ENCODE data around the gene LTV1.

The LTV1 gene

DNA sequence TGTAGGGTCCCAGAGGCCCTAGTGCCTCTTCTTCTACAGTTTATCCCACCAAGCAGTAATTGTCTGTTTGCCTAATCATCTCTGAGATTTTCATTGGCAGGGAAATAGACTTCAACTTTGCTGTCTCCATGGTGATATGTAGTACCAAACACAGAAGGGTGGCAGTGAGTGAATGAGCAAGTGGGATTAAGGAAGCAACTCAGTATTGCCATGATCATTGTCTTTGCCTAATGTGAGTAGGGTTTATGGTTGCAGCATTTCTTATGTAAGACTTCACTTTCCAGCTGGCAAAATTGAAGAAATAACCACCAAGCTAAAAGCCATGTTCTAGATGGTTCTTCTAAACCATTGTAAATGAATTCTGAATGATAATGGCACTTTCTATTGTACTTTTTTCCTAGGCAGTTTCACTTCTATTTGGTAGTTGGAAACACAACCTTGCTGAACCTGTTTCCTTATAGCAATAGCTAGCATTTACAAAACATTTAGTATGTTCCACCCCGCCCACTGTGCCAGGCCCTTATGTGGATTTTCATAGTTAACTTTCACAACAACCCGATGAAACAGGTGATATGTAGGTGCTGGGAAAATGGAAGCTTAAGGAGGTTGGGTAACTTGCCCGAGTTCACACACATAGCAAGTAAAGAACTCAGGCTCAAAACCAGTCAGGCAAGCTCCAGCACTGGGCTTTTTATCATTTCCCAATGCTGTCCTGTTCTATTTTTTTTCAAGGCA is 53.2 kb downstream of the LTV1 start:
- no peak for DNase-seq

DNA sequence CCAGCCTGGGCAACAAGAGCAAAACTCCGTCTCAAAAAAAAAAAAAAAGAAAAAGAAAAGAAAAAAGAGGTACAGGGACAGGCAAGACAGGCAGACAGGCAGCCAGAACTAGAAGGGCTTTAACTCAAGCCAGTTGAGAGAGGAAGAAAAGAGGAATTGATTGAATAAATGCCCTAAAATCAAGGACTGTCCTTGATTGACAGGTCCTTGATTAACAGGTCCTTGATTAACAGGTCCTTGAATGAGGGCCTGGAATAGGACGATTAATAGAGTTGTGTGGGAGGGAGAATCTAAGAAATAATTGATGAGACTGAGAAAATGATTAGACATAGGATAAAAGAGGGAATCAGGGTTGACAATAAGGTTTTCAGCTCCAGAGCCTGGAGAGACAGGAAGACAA is 57.2 kb downstream of the LTV1 start:
- no peak for DNase-seq

DNA sequence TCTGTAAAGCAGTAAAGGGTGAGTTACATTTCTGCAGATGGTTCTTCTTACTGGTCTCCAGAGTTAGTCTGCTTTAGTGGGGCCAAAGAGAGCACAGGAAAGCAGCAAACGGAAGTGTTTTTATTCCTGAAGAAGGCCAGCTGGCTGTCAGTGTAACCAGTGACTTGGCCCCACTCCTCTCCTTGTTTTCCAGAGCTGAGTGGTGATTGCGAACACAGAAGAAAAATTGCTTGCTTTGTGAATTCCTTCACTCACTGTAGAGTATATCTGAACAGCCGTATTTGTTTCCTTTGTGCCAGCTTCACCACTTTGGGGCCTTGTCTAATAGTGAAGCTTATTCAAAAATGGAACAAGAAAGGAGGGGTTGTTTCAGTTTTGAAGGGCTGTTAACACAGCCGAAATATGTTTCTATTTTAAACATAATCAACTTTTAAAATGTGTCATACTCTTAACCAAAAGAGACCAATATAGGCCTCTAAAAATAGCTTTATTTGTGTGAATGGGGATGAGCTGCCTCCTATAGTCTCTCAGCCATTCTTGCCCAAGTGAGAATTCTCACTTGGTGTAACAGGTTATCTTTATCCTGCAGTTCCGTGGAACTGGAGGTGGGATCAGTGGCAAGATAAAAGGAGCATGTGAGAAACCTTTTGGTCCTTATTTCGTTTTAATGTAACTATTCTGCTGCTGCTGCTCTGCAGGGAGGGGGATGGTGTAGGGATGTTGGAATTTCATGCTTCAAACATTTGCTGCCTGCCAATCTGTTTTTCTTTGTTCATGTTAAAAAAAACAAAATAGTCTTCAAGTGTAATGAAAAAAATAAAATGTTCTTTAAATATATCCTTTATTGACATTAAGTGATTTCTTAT is 59.0 kb downstream of the LTV1 start:
- no peak for DNase-seq

GRCh38 chr6:143902827-143903226 is 59.7 kb downstream of the LTV1 start:
- DNase-seq = no peak

DNA sequence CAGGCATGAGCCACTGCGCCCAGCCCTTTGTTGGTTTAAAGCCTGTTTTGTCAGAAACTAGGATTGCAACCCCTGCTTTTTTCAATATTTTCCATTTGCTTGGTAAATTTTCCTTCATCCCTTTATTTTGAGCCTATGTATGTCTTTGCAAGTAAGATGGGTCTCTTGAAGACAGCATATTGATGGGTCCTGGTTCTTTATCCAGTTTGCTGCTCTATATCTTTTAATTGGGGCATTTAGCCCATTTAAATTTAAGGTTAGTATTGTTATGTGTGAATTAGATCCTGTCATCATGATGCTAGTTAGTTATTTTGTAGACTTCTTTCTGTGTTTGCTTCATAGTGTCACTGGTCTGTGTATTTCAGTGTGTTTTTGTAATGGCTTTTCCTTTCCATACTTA is 67.9 kb downstream of the LTV1 start:
- DNase-seq = no peak

DNA sequence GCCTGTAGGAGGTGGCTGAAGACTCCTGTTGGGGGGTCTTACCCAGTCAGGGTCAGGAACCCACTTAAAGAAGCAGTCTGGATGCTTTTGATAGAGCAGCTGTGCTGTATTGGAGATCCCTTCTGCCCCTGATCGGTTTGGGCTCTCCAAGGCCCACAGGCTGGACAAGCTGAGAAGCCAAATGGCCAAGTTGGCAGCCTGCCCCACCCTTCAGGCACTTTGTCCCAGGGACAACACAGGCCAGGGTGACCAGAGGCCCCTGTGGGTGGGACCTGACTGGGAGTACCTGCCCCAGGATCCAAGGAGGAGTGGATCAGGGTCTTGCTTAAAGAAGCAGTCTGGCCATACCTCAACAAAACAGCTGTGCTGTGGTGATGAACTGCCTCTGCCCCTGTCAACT is 69.5 kb downstream of the LTV1 start:
- no peak for DNase-seq
